ENCODE data around the gene SDF2.

The SDF2 gene

GRCh38 chr17:28661635-28662526, at the start of gene SDF2, which contains the start of gene SUPT6H:
TSS of gene SDF2 (minus strand) at chr17:28661906. CDS start at chr17:28661876, 30 bp downstream.
TSS of gene SUPT6H (plus strand) at chr17:28662205. CDS start at chr17:28673402, 11,197 bp downstream.
- DNase-seq = peak; percentile 80 to 85

- peak; percentile 86 to 96 for DNase-seq
These were observed 49.4 kb upstream of the SDF2 start for GRCh38 chr17:28710861-28711722.

GRCh38 chr17:28707339-28707720, 45.6 kb upstream of the SDF2 start:
- DNase-seq = no peak

- no peak for DNase-seq
These were observed 45.0 kb upstream of the SDF2 start for GRCh38 chr17:28706471-28707338.

- no peak for DNase-seq
These were observed 44.1 kb upstream of the SDF2 start for GRCh38 chr17:28705728-28706334.

- no peak for DNase-seq
These were observed 43.5 kb upstream of the SDF2 start for GRCh38 chr17:28705074-28705659.

- DNase-seq = no peak
These were observed 42.6 kb upstream of the SDF2 start for GRCh38 chr17:28704219-28704858.

GRCh38 chr17:28703552-28704218, 42.0 kb upstream of the SDF2 start:
- DNase-seq = no peak

GRCh38 chr17:28702752-28703150, 41.0 kb upstream of the SDF2 start:
- DNase-seq = no peak

- DNase-seq = no peak
These were observed 40.5 kb upstream of the SDF2 start for GRCh38 chr17:28702026-28702751.

- DNase-seq = peak; percentile 60 to 76
These were observed 39.3 kb upstream of the SDF2 start for GRCh38 chr17:28700830-28701492.

- DNase-seq = no peak
These were observed 38.6 kb upstream of the SDF2 start for GRCh38 chr17:28700278-28700677.

- DNase-seq = no peak
These were observed 36.7 kb upstream of the SDF2 start for GRCh38 chr17:28698253-28698941.

- no peak for DNase-seq
These were observed 32.2 kb upstream of the SDF2 start for GRCh38 chr17:28693869-28694268.

GRCh38 chr17:28689011-28689410, 27.3 kb upstream of the SDF2 start:
- no peak for DNase-seq

- no peak for DNase-seq
These were observed 26.8 kb upstream of the SDF2 start for GRCh38 chr17:28688481-28688880.

GRCh38 chr17:28686296-28686695, 24.6 kb upstream of the SDF2 start:
- no peak for DNase-seq

- no peak for DNase-seq
These were observed 23.7 kb upstream of the SDF2 start for GRCh38 chr17:28685366-28685765.

GRCh38 chr17:28684963-28685362, 23.3 kb upstream of the SDF2 start:
- no peak for DNase-seq
